ENCODE results near the gene ETV6.
A peak's percentile ranks its signal among the peaks of the same experiment; 100 is the strongest.

Gene ETV6

GRCh38 chr12:11716794-11717518 is 67.5 kb downstream of the ETV6 start:
- no peak overlapping the region for H3K4me3 ChIP-seq (ENCODE audit: low read depth, low read length)
- TF ChIP-seq CTCF (IDR thresholded peaks at IDR 0.05; ENCODE audit: low read depth, low read length) = no peak
- no peak overlapping the region for H3K27ac ChIP-seq
- no peaks in the 10 kb centered on the region for H3K9me3 ChIP-seq (ENCODE audit: severe bottlenecking)
- H3K36me3 ChIP-seq = no peaks in the 10 kb centered on the region
- H3K27me3 ChIP-seq (ENCODE audit: insufficient read depth, low read depth, severe bottlenecking) = no peaks in the 10 kb centered on the region
- DNase-seq = no peak

- DNase-seq = no peak
- H3K4me3 ChIP-seq (ENCODE audit: low read depth, low read length) = no peak overlapping the region
- no peaks in the 10 kb centered on the region for H3K9me3 ChIP-seq (ENCODE audit: severe bottlenecking)
- H3K27ac ChIP-seq = no peak overlapping the region
- H3K27me3 ChIP-seq (ENCODE audit: insufficient read depth, low read depth, severe bottlenecking) = no peaks in the 10 kb centered on the region
- no peaks in the 10 kb centered on the region for H3K36me3 ChIP-seq
- TF ChIP-seq CTCF (IDR thresholded peaks at IDR 0.05; ENCODE audit: low read depth, low read length) = no peak
Observed at GRCh38 chr12:11717519-11717961, 68.1 kb downstream of the ETV6 start.

- no peak overlapping the region for H3K27ac ChIP-seq
- H3K27me3 ChIP-seq (ENCODE audit: insufficient read depth, low read depth, severe bottlenecking) = no peaks in the 10 kb centered on the region
- no peaks in the 10 kb centered on the region for H3K9me3 ChIP-seq (ENCODE audit: severe bottlenecking)
- TF ChIP-seq CTCF (IDR thresholded peaks at IDR 0.05; ENCODE audit: low read depth, low read length) = no peak
- no peaks in the 10 kb centered on the region for H3K36me3 ChIP-seq
- H3K4me3 ChIP-seq (ENCODE audit: low read depth, low read length) = no peak overlapping the region
- DNase-seq = no peak
Observed at GRCh38 chr12:11718105-11718504, 68.6 kb downstream of the ETV6 start.

- Histone ChIP-seq H3K27ac (no peak overlapping the region), H3K36me3 (no peaks in the 10 kb centered on the region), H3K9me3 (ENCODE audit: severe bottlenecking) (no peaks in the 10 kb centered on the region), H3K27me3 (ENCODE audit: insufficient read depth, low read depth, severe bottlenecking) (no peaks in the 10 kb centered on the region), H3K4me3 (ENCODE audit: low read depth, low read length) (no peak overlapping the region)
- no peak for TF ChIP-seq CTCF (IDR thresholded peaks at IDR 0.05; ENCODE audit: low read depth, low read length)
- peak; percentile 11 for DNase-seq
Observed at GRCh38 chr12:11718768-11719253, 69.3 kb downstream of the ETV6 start.

- H3K27ac ChIP-seq = no peak overlapping the region
- TF ChIP-seq CTCF (IDR thresholded peaks at IDR 0.05; ENCODE audit: low read depth, low read length) = no peak
- DNase-seq = no peak
- no peaks in the 10 kb centered on the region for H3K27me3 ChIP-seq (ENCODE audit: insufficient read depth, low read depth, severe bottlenecking)
- H3K9me3 ChIP-seq (ENCODE audit: severe bottlenecking) = no peaks in the 10 kb centered on the region
- no peaks in the 10 kb centered on the region for H3K36me3 ChIP-seq
- no peak overlapping the region for H3K4me3 ChIP-seq (ENCODE audit: low read depth, low read length)
Observed at GRCh38 chr12:11719678-11720099, 70.2 kb downstream of the ETV6 start.

GRCh38 chr12:11722071-11722470 is 72.6 kb downstream of the ETV6 start:
- no peaks in the 10 kb centered on the region for H3K9me3 ChIP-seq (ENCODE audit: severe bottlenecking)
- no peak overlapping the region for H3K27ac ChIP-seq
- no peak for DNase-seq
- H3K27me3 ChIP-seq (ENCODE audit: insufficient read depth, low read depth, severe bottlenecking) = no peaks in the 10 kb centered on the region
- no peak for TF ChIP-seq CTCF (IDR thresholded peaks at IDR 0.05; ENCODE audit: low read depth, low read length)
- H3K4me3 ChIP-seq (ENCODE audit: low read depth, low read length) = no peak overlapping the region
- no peaks in the 10 kb centered on the region for H3K36me3 ChIP-seq
